Panc1 (cell line): Measurements from ENCODE around the gene CPAMD8. TPM values are rescaled to one million over a fixed set of nuclear protein-coding genes. Genes with fewer than 3 reads are reported as not detected.

Experiments
- ATAC-seq: fragments of 200-7000 bp; cut with Tn5 transposase; 2 replicates; pipeline ENCODE4 v1.9.1; 2020; ENCODE audit warnings: mild to moderate bottlenecking, moderate library complexity
- BruUV-seq: library from RNA; stranded (reverse); fragments of 400-500 nt; replicated peaks from 2 replicates; lab custom pipeline; 2021; lab: Mats Ljungman, UMichigan
- CTCF ChIA-PET: fragments of 300-600 bp; sonication (Branson Sonifier 250); formaldehyde crosslinking; loops from one replicate; lab custom pipeline; 2022; ENCODE audit warnings: antibody characterized with exemption; lab: Charles Lee
- POLR2A ChIA-PET: fragments of 300-600 bp; sonication (Branson Sonifier 250); formaldehyde crosslinking; loops from one replicate; lab custom pipeline; 2022; ENCODE audit warnings: antibody characterized with exemption; lab: Charles Lee
- DNase-seq: peaks from one replicate; pipeline ENCODE4 v3.0.0-alpha.2; 2010; ENCODE audit warnings: low read depth, low spot score
- H3K27ac ChIP-seq: 2 replicates; pipeline ENCODE4 v1.5.1; 2011; ENCODE audit warnings: mild to moderate bottlenecking, low read length, inconsistent platforms
- H3K27me3 ChIP-seq: fragments of 200-500 bp; sonication (Bioruptor generic); 2 replicates; pipeline ENCODE4 v1.6.0; 2014; ENCODE audit warnings: low read length, inconsistent platforms; ENCODE audit not compliant: control insufficient read depth, insufficient read depth
- H3K36me3 ChIP-seq: fragments of 200-500 bp; sonication (Bioruptor generic); 2 replicates; pipeline ENCODE4 v1.5.1; 2014; ENCODE audit warnings: inconsistent platforms, mild to moderate bottlenecking, low read length, moderate library complexity; ENCODE audit not compliant: control insufficient read depth, insufficient read depth
- H3K4me1 ChIP-seq: 2 replicates; pipeline ENCODE4 v1.5.1; 2011; ENCODE audit warnings: inconsistent platforms, mild to moderate bottlenecking, low read length, moderate library complexity; ENCODE audit not compliant: control insufficient read depth, insufficient read depth
- H3K4me3 ChIP-seq, 2 experiments: 2 replicates each; pipeline ENCODE4 v1.5.1; 2011 to 2012; ENCODE audit warnings: low read depth in 2 of 2, low read length in 2 of 2, mild to moderate bottlenecking in 2 of 2, inconsistent platforms in 1 of 2, moderate library complexity in 1 of 2
- H3K9me3 ChIP-seq: fragments of 200-500 bp; sonication (Bioruptor generic); 2 replicates; pipeline ENCODE4 v1.5.1; 2014; ENCODE audit warnings: low read depth, mild to moderate bottlenecking, inconsistent platforms, low read length, moderate library complexity; ENCODE audit not compliant: control insufficient read depth, insufficient read depth
- CTCF ChIP-seq: fragments of 450-650 bp; IDR thresholded peaks from 2 replicates; pipeline ENCODE4 v1.5.1; 2017; ENCODE audit warnings: mild to moderate bottlenecking
- POLR2AphosphoS5 ChIP-seq: IDR thresholded peaks from 2 replicates; pipeline ENCODE4 v1.6.1; 2012; ENCODE audit warnings: mild to moderate bottlenecking, low read depth, low read length, moderate library complexity
- REST ChIP-seq, 2 experiments: IDR thresholded peaks; 2 replicates each; pipeline ENCODE4 v1.6.1; 2011 to 2012; ENCODE audit warnings: low read depth in 2 of 2, control low read depth in 1 of 2, low read length in 1 of 2, mild to moderate bottlenecking in 1 of 2, moderate library complexity in 1 of 2; ENCODE audit not compliant: insufficient read depth in 1 of 2
- SIN3A ChIP-seq: IDR thresholded peaks from 2 replicates; pipeline ENCODE4 v1.6.1; 2012; ENCODE audit warnings: low read depth, mild to moderate bottlenecking, low read length, moderate library complexity, borderline replicate concordance; ENCODE audit not compliant: insufficient read depth
- TCF7L2 ChIP-seq: IDR thresholded peaks from 2 replicates; pipeline ENCODE4 v1.6.1; 2011; ENCODE audit warnings: mild to moderate bottlenecking, low read depth, low read length, inconsistent platforms
- in situ Hi-C: cut with HindIII; loops from 2 replicates; pipeline ENCODE4 v1.10.0; 2016; ENCODE audit warnings: low sequenced_read_pairs, low pct_unique_long_range_greater_than_20kb
- intact Hi-C: fragments of 100-400 bp; cut with micrococcal nuclease; formaldehyde crosslinking; loops from one replicate; pipeline ENCODE4 v1.10.0; 2022; ENCODE audit not compliant: unreplicated experiment
- total RNA-seq: library from RNA; stranded (reverse); gene quantifications from one replicate; pipeline ENCODE4 v1.2.1, GENCODE V29; 2021; ENCODE audit not compliant: unreplicated experiment

The CPAMD8 gene
- total RNA-seq, 1 experiment from 2014 or later, result 2.0 TPM

DNA sequence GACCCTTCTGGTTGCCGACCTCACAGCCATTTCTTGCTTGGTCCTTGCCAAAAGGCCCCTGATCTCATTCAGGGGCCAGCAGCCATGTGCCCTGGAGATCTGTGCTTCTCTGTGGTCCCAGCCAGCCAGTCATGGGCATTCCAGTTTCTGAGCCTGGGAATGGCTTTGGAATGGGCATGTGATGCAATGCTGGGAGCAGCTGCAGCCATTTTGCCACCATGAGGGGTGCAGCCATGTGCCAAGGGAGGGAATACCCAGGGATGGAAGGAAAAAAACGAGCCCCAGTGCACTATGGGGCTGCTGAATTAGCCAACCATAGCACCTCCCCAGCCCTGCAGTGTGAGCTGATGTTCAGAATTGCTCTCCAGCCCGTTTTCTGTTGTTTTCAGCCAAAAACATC, 111.5 kb downstream of the CPAMD8 start:
- H3K4me3 ChIP-seq, result no peak overlapping the region
- DNase-seq (no peak), ATAC-seq (no peak)
- H3K27ac ChIP-seq, result no peak overlapping the region
- in situ Hi-C loops, result no loop called here
- H3K27me3 ChIP-seq, result no peaks in the 10 kb centered on the region
- TF ChIP-seq SIN3A (no peak), POLR2AphosphoS5 (no peak), CTCF (no peak), TCF7L2 (no peak), REST (IDR thresholded peaks at IDR 0.05; ENCODE audit: insufficient read depth in 1 of 2, low read depth in 2 of 2, low read length in 1 of 2) (no peak)
- POLR2A ChIA-PET, result interaction anchor here (0.5 kb wide), 1 partner anchor 28 kb away, joined by 3 read pairs; no protein-coding TSS in a partner anchor
- CTCF ChIA-PET, result no interaction called here
- H3K9me3 ChIP-seq, result 0 out of 2 replicates have a peak, but pooled peaks cover 3% of the 10 kb centered on the region
- no TSS peak for BruUV-seq
- H3K4me1 ChIP-seq, result no peaks in the 10 kb centered on the region
- intact Hi-C loops, result no loop called here
- no peaks in the 10 kb centered on the region for H3K36me3 ChIP-seq

GRCh38 chr19:16914421-16914820, 112.2 kb downstream of the CPAMD8 start:
- intact Hi-C loops, result no loop called here
- 0 out of 2 replicates have a peak, but pooled peaks cover 3% of the 10 kb centered on the region for H3K9me3 ChIP-seq
- H3K27me3 ChIP-seq, result no peaks in the 10 kb centered on the region
- no peak overlapping the region for H3K4me3 ChIP-seq
- no peak for DNase-seq
- POLR2A ChIA-PET, result interaction anchor here (0.5 kb wide), 1 partner anchor 27 kb away, joined by 3 read pairs; no protein-coding TSS in a partner anchor
- no peaks in the 10 kb centered on the region for H3K4me1 ChIP-seq
- CTCF ChIA-PET, result no interaction called here
- H3K36me3 ChIP-seq, result no peaks in the 10 kb centered on the region
- in situ Hi-C loops, result no loop called here
- no peak overlapping the region for H3K27ac ChIP-seq
- TF ChIP-seq TCF7L2 (no peak), CTCF (no peak), SIN3A (no peak), REST (IDR thresholded peaks at IDR 0.05; ENCODE audit: insufficient read depth in 1 of 2, low read depth in 2 of 2, low read length in 1 of 2) (no peak), POLR2AphosphoS5 (no peak)
- no TSS peak for BruUV-seq
- no peak for ATAC-seq
